GM18867 (cell line): ENCODE measurements around the gene RABL2B.

Experiments
- ATAC-seq: cut with Tn5 transposase; IDR thresholded peaks from one replicate; pipeline ENCODE4 v1.9.1; 2021; ENCODE audit warnings: mild to moderate bottlenecking, moderate library complexity; ENCODE audit not compliant: unreplicated experiment

The RABL2B gene

GRCh38 chr22:50738649-50739227 is 44.7 kb downstream of the RABL2B start:
- no peak for ATAC-seq

GRCh38 chr22:50737728-50738648 is 45.4 kb downstream of the RABL2B start, which contains the start of gene ACR:
Gene ACR (plus strand): TSS chr22:50738204. CDS start chr22:50738236, 32 bp downstream.
- ATAC-seq: no peak

GRCh38 chr22:50735739-50736030 is 47.8 kb downstream of the RABL2B start:
- ATAC-seq: no peak

GRCh38 chr22:50734986-50735738 is 48.3 kb downstream of the RABL2B start:
- no peak for ATAC-seq

- ATAC-seq: no peak
Observed at GRCh38 chr22:50734343-50734771, 49.1 kb downstream of the RABL2B start.

GRCh38 chr22:50733521-50734342 is 49.7 kb downstream of the RABL2B start:
- no peak for ATAC-seq

GRCh38 chr22:50732681-50733080 is 50.8 kb downstream of the RABL2B start:
- ATAC-seq: no peak

GRCh38 chr22:50731811-50732624 is 51.4 kb downstream of the RABL2B start:
- ATAC-seq: no peak

- ATAC-seq: no peak
Observed at GRCh38 chr22:50730941-50731661, 52.3 kb downstream of the RABL2B start.

GRCh38 chr22:50730013-50730891 is 53.2 kb downstream of the RABL2B start:
- no peak for ATAC-seq

GRCh38 chr22:50729391-50730012 is 53.9 kb downstream of the RABL2B start:
- no peak for ATAC-seq

- no peak for ATAC-seq
Observed at GRCh38 chr22:50728523-50728931, 54.9 kb downstream of the RABL2B start.

- ATAC-seq: no peak
Observed at GRCh38 chr22:50727678-50728522, 55.5 kb downstream of the RABL2B start.

GRCh38 chr22:50726643-50727340 is 56.6 kb downstream of the RABL2B start:
- no peak for ATAC-seq

- no peak for ATAC-seq
Observed at GRCh38 chr22:50725597-50725996, 57.8 kb downstream of the RABL2B start.

GRCh38 chr22:50724616-50725015 is 58.8 kb downstream of the RABL2B start:
- no peak for ATAC-seq
